HG03342 (cell line): ENCODE data around the gene DISP2.

ENCODE experiments used
- ATAC-seq: cut with Tn5 transposase; IDR thresholded peaks from one replicate; pipeline ENCODE4 v1.9.1; 2021; ENCODE audit warnings: mild to moderate bottlenecking, moderate library complexity; ENCODE audit not compliant: unreplicated experiment

Gene DISP2

DNA sequence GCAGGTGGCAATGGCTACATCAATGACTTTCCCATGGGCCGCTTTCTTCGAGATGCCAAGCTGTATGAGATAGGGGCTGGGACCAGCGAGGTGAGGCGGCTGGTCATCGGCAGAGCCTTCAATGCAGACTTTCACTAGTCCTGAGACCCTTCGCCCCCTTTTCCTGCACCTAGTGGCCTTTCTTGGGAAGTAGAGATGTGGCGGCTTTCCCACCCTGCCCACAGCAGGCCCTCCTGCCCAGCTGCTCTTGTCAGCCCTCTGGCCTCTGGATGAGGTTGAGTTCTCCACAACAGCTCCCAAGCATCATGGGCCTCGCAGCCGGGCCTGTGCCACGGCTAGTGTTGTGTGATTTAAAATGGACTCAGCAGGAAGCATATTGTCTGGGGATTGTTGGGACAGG lies 60.1 kb downstream of the DISP2 start:
- ATAC-seq: no peak

DNA sequence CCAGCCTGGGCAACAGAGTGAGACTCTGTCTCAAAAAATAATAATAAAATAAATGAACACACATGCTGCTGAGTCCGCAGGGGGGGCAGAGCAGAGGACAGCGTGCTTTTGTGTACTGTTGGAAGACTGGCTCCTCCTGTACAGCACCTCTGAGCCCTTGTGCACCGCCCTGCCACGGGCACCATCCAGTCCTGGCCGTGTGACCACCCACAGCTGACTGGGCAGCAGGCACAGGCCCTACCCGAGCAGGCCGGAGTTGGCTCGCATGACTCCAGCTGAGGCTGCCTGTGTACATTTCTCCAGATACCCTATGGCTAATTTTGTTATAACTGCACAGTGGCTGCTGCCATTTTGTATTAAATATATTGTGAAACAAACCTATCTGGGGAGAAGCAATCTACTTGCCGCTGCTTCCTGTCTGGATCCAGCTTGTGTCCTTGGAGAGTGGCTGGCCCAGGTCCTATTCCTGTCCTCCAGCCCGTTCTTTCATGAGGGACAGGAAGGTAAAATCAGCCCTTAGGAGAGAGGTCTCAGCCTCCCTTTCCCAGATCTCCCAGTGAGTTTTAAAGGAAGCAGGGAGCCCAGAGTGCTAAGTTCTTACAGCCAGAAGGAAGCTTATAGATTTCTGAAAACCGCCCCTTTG lies 62.2 kb downstream of the DISP2 start:
- ATAC-seq: no peak

DNA sequence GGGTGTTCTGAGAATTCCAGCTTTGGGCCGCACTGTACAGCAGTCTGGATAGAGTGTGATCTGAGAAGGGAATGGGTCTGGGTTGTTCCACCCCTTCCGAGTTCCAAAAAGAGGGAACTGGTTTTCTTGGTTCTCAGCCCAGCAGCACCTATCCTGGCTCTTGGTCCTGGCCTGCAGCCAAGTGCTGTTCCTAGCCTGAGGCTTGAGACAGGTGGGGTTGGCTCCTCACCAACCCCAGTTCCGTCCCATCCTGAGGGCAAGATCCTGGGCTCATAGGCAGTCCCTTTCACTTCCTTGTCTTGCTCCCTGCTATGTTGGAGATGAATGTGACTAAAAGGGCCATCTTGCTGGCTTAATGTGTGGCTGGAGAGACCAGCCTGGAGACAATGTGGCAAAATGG lies 62.8 kb downstream of the DISP2 start:
- ATAC-seq: no peak

DNA sequence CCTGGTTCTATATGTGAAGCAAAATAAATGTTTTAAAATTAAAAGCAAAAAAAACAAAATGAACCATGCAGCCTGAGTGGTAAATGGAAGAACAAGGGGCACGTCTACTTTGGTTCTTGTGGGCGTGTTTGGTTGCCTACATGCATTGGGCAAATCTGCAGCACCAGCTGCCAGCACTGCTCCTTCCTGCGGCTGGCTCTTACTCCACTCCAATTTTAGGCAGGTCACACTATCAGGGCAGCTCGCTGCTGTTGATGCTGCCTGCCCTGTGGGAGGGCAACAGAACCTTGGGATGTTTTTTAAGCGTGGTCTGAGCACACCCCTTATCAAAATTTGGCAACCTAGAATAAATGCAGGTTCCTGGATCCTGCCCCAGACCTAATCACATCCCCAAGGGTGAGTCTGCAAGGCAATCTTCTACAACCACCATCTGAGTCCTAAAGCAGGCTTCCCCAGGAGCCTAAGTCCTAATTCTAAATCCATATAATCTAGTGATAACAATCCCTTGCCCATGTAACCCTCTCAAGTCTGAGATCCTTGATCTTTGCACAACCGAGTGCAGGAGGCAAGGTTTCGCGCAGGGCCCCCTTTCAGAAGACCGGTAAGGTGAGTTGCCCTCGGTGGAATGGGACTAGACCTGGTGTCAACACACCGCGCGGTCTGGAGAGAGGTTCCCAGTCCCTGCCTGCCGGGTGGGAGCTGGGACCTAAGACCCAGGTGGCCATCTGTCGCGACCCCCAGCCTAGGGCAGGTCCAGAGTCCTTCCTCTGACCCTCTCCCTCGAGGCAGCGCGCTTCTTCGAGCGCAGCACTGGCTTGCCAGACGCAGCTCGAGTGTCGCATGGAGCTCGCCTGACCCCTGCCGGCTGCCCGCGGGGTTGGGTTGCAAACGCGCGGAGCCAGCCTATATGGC lies 63.5 kb downstream of the DISP2 start:
- peak; percentile 64 for ATAC-seq

DNA sequence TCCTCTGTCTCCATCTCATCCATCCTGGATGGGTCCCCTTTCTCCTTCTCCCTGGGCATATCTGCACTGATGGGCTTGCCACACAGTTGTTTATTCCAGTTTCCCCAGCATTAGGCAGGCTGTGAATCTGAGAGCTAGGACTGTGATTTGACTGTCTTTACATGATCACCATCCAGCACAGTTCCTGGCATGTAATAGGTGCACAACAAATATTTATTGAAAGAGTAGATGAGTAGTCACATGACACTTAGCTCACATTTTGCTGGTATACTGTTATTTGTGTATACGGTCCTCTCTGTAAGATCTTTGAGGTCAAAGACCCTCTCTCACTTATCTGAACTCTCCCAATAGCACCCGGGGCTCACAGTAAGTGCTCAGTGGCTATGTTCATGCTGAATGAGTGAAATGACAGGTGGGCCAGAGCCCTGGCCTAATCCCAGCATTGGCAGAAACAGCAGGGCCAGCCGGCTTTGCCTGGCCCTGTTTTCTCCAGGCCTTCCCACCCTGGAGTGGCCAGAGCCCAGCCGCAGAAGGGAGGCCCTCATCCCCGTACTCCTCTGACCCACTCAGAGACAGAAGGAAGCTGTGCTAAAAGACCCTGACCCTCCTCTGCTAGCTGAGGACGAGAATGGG lies 66.6 kb downstream of the DISP2 start:
- ATAC-seq: no peak

DNA sequence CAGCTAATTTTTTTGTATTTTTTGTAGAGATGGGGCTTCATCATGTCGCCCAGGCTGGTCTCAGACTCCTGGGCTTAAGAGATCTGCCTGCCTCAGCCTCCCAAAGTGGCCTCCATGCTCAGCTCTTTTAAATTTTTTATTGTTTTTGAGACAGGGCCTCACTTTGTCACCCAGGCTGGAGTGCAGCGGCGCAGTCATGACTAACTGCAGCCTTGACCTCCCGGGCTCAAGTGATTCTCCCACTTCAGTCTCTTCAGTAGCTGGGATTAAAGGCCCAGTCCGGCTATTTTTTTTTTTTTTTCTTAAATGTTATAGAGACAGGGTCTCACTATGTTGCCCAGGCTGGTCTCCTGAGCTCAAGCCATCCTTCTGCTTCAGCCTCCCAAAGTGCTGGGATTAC lies 67.7 kb downstream of the DISP2 start:
- no peak for ATAC-seq

DNA sequence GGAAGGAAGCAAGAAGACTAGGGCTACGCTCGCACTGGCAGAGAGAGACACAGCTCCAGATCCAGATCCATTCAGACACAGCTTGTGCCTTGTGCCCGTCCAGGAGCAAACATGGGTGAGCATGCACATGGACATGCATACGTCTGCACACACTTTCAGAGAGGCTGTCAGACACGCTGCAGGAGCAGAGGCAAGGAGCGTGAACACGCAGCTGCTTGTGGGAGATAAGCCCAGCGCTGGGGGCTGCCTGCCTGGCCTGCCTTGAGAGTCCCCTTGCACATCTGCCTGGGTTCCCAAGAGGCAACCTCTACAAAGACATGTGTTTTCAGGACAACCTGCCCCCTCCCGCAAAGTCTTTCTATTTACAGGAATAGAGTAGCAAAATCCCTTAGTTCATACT lies 69.2 kb downstream of the DISP2 start:
- ATAC-seq: no peak

DNA sequence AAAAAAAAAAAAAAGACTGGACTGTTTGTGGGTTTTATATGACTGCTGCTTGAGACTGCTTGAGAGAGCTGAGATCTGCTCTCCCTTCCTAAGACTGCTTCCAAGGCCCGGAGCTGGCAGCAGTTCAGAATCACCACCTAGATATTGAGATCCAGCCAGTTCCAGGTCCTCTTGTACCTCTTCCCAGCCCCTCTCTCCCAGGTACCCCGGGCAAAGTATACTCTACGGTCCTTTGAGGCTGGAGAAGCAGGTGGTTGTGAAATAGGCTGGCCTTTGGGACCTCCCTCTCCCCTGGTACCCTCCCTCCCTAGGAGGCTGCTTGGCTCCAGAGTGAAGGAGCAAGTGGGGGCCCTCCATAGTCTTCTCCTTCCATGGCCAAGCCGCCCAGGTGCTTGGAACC lies 70.2 kb downstream of the DISP2 start:
- ATAC-seq: no peak
